Amygdala (tissue), 56 donors: ENCODE results near the gene TUBGCP3.
"Not testable (repeated sequence)": the region's sequence is repeated elsewhere in the genome, so short reads cannot be mapped to it uniquely, and the experiment has no call there.

ENCODE experiments used
- DNase-seq, 56 donors: peaks; one replicate each; lab custom pipeline; 2025; lab: John Stamatoyannopoulos, UW

TUBGCP3 gene

GRCh38 chr13:112488343-112489050 lies 99.5 kb downstream of the TUBGCP3 start:
- DNase-seq: not testable (repeated sequence)

DNA sequence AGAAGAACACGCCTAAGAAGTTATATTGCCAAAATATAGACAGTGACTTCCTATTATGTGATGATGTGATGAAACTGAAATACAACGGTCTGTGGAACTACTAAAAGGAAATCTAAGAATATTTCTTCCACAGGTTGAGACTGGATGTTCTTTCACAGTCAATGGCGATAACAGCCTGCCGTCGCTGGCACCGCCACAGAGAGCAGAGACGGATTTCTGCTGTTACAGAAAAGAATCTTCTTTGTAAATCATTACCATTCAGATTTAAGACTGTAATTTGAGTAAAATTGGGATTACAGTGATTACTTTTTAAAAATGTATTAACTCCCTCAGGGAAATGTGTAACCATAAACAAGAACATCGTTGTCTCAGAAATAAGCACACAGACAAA lies 100.8 kb downstream of the TUBGCP3 start:
- no peak for DNase-seq

- DNase-seq: peak in 3 of 56 donors; percentile 5 to 35 (median 22)
Measured at GRCh38 chr13:112486386-112487126, 101.4 kb downstream of the TUBGCP3 start.

- DNase-seq: not testable (repeated sequence)
Measured at GRCh38 chr13:112485814-112486213, 102.1 kb downstream of the TUBGCP3 start.

DNA sequence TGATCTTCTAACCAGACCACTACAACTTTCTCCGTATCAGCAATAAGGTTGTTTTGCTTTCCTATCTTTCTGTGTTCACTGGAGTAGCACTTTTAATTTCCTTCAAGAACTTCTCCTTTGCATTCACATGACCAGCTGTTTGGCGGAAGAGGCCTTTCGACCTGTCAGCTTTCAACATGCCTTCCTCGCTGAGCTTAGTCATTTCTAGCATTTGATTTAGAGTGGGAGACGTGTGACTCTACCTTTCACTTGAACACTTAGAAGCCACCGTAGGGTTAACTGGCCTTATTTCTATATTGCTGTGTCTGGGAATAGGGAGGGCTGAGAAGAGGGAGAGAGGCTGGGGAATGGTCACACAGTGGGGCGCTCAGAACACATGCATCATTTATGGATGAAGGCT lies 104.7 kb downstream of the TUBGCP3 start:
- DNase-seq: no peak

DNA sequence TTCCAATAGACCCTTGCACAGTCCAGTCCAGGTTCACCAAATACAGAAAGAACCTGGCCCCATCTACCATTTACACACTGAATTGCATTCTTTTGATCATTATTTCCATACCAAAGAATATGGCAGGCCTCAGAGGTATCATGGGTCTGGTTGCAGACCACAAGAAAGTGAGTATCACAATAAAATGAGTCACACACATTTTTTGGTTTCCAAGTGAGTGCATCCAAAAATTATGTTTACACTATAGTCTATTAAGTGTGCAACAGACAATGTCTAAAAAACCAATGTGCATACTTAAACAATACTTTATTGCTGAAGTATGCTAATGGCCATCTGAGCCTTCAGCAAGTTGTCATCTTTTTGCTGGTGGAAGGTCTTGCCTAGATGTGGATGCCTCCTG lies 106.5 kb downstream of the TUBGCP3 start:
- no peak for DNase-seq

DNA sequence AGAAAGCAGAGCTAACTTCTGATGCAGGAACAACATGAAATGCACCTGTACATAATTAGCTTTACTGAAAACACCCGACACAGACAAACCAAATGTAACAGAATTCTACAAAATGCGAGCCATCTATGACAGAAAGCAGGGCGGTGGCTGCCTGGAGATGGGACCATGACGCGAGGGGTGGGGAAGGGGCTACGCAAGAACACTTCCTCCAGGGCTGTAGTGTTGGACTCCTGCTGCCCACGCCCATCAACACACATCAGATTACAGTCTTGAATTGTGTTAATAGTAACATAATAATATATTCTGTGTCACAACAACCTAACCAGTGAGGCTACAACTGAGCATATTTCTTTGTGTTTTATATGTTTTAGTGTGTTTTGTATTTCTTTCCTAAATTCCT lies 108.6 kb downstream of the TUBGCP3 start:
- no peak for DNase-seq

DNA sequence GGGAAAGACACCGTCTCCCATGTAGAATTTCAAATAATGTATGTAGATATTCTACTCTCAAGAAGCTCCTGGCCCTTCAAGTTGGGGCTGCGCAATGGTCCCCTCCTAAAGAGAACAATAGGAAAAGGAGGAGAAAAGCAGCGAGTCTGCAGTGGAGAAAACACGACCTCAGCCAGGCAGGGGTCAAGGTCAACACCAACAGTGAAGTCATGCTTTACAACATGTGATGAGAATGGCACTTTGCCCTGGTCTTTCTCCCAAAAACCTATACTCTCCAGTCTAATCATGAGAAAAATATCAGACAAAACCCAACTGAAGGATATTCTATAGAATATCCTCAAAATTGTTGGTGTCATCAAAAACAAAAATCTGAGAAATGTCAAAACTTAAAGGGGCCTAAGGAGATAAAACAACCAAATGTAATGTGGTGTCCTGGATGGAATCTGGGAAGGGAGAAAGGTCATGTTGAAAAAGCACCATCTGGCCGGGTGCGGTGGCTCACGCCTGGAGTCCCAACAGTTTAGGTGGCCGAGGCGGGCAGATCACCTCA lies 110.8 kb downstream of the TUBGCP3 start:
- DNase-seq: no peak

DNA sequence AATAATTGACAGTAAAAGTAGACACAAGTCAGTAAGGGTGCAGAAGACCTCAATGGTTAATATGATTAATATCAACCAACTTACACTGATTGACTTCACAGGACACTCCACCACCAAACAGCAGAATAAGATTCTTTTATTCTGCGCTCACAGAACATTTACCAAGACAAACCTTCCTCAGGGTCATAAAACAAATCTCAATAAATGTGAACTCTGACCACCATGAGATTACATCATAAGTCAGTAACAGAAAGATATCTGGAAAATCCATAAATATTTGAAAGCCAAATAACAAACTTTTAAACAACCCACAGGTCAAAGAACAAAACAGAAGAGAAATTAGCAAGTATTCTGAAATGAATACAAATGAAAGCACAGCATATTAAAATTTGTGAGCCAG lies 112.1 kb downstream of the TUBGCP3 start:
- no peak for DNase-seq

- DNase-seq: no peak
Measured at GRCh38 chr13:112474869-112475268, 113.1 kb downstream of the TUBGCP3 start.

- DNase-seq: no peak
Measured at GRCh38 chr13:112473818-112474217, 114.1 kb downstream of the TUBGCP3 start.

DNA sequence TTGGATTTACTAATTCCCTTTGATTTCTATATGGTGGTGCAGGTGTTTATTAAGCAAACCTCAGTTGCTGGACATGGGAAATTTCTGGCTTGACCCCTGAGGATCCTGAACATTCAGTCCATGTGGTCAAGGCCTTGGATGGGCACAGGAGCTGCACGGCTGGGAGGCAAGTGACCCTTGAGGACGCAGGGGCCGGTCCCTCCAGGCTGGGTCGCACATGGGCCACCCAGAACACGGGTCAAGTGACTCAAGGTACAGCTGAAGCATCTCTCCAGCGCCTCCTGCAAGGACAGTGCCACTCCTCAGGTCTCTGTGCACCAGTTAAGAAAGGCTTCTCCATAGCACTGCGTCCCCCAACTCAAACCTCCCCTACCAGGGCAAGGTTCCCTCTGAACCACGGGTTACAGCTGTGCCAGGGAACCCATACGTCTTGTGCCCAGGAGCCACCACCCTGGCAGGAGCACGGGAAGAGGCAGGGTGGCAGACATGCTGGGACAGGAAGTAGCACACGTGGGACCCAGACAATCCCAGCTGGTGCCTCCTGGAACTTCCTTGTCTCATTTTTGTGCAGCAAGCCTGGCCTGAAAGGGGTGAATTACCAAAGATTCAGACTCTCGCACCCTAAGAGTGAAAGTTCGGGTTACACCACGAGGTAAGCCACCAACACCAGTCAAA lies 118.7 kb downstream of the TUBGCP3 start:
- no peak for DNase-seq

DNA sequence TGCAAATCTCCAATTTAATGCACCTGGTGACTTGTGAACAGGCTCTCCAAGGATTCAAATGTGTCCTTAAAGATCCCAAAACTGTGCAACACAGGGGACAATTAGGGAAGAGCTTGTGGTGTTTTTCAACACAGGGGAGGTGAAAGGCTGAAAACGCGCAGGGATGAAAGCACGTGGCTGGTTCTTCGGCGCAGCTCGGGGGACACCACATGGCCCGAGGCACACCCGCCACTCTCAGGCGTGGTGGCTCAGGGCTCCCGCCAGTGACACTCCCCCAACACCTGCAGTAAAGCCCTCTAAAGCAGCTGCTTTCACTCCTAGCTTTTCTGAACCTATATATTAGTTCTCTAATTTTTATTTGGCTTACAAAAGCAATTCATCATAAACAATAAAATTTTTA lies 119.9 kb downstream of the TUBGCP3 start:
- DNase-seq: no peak

- no peak for DNase-seq
Measured at GRCh38 chr13:112467236-112467635, 120.7 kb downstream of the TUBGCP3 start.

GRCh38 chr13:112466132-112467058 lies 121.6 kb downstream of the TUBGCP3 start:
- DNase-seq: no peak

- DNase-seq: no peak
Measured at GRCh38 chr13:112465251-112466131, 122.5 kb downstream of the TUBGCP3 start.

DNA sequence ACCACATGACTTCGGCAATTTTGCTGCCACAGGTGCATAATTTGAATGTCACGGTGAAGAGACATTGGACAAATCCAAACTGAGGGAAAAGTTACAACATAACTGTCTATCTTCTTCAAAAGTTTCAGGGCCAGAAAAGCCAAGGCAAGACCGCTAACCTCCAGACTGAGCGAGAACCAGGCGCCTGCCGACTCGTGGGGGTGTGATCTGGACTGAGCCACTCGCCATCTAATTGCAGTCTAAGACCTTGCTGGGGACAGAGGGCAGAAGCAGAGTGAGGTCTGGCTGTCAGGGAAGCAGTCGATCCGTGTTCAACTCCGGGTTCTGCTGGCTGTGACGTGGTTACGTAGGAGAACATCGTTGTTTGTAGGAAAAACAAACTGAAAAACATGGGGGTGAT lies 123.2 kb downstream of the TUBGCP3 start:
- no peak for DNase-seq

- no peak for DNase-seq
Measured at GRCh38 chr13:112462408-112462807, 125.5 kb downstream of the TUBGCP3 start.

DNA sequence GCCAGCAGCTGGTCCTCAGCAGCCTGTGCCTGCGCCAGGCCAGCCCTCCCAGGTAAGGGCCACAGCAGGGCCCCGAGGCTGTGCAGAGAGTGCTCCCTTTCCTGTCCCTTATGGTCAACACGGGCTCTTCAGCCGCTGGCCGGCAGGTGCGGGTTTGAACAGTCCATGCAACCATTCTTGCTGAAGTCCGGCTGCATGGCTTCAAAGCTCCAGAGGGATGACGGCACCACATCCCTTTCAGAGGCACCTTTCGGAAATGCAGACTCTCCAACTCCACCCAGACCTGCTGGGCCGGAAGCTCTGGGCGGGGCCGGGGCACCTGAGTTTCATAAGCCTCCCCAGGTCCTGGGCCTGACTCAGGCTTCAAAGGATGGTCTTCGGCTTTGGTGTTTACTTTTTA lies 130.5 kb downstream of the TUBGCP3 start:
- DNase-seq: no peak
